ENCODE data around the gene AHI1.
"Not testable (repeated sequence)": the region's sequence is repeated elsewhere in the genome, so short reads cannot be mapped to it uniquely, and the experiment has no call there.

The AHI1 gene

GRCh38 chr6:135346747-135347146, 150.8 kb downstream of the AHI1 start:
- peak; percentile 37 for DNase-seq
- Histone ChIP-seq H3K4me2 (ENCODE audit: low read depth, low read length) (peak overlapping the region; percentile 17; the same call in 1 of the 2 replicates), H3K4me1 (ENCODE audit: low read length) (peaks cover 10% of the 10 kb centered on the region), H3K27ac (ENCODE audit: low read length) (no peak overlapping the region), H3K27me3 (replicated peaks; ENCODE audit: insufficient read depth, low read length) (no peaks in the 10 kb centered on the region), H3K36me3 (replicated peaks; ENCODE audit: insufficient read depth, low read length) (no peaks in the 10 kb centered on the region), H3K4me3 (ENCODE audit: low read length) (no peak overlapping the region), H4K20me1 (ENCODE audit: insufficient read depth, low read length) (no peaks in the 10 kb centered on the region), H3F3A (ENCODE audit: insufficient read depth, low read length) (no peaks in the 10 kb centered on the region), H2AFZ (ENCODE audit: low read length) (no peak overlapping the region), H3K9ac (ENCODE audit: low read length) (no peak overlapping the region), H3K9me3 (replicated peaks; ENCODE audit: insufficient read depth, low read length) (no peaks in the 10 kb centered on the region), H3K79me2 (ENCODE audit: low read length) (no peaks in the 10 kb centered on the region), H3K9me2 (replicated peaks; ENCODE audit: insufficient read depth, low read length) (no peaks in the 10 kb centered on the region)
- TF ChIP-seq EZH2phosphoT487 (IDR thresholded peaks at IDR 0.05; ENCODE audit: low read length) (no peak), EZH2 (optimal IDR thresholded peaks at IDR 0.05; ENCODE audit: low read depth, low read length) (no peak)
- TF ChIP-seq, protein P1, sequence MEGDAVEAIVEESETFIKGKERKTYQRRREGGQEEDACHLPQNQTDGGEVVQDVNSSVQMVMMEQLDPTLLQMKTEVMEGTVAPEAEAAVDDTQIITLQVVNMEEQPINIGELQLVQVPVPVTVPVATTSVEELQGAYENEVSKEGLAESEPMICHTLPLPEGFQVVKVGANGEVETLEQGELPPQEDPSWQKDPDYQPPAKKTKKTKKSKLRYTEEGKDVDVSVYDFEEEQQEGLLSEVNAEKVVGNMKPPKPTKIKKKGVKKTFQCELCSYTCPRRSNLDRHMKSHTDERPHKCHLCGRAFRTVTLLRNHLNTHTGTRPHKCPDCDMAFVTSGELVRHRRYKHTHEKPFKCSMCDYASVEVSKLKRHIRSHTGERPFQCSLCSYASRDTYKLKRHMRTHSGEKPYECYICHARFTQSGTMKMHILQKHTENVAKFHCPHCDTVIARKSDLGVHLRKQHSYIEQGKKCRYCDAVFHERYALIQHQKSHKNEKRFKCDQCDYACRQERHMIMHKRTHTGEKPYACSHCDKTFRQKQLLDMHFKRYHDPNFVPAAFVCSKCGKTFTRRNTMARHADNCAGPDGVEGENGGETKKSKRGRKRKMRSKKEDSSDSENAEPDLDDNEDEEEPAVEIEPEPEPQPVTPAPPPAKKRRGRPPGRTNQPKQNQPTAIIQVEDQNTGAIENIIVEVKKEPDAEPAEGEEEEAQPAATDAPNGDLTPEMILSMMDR (IDR thresholded peaks at IDR 0.05; ENCODE audit: low read length), result no peak

- Histone ChIP-seq H3K27me3 (replicated peaks; ENCODE audit: insufficient read depth, low read length) (no peaks in the 10 kb centered on the region), H3K9me2 (replicated peaks; ENCODE audit: insufficient read depth, low read length) (no peaks in the 10 kb centered on the region), H3K27ac (ENCODE audit: low read length) (no peak overlapping the region), H3K4me1 (ENCODE audit: low read length) (peaks cover 10% of the 10 kb centered on the region), H3K79me2 (ENCODE audit: low read length) (no peaks in the 10 kb centered on the region), H3F3A (ENCODE audit: insufficient read depth, low read length) (no peaks in the 10 kb centered on the region), H3K4me2 (ENCODE audit: low read depth, low read length) (no peak overlapping the region), H2AFZ (ENCODE audit: low read length) (no peak overlapping the region), H3K9ac (ENCODE audit: low read length) (no peak overlapping the region), H3K4me3 (ENCODE audit: low read length) (no peak overlapping the region), H3K9me3 (replicated peaks; ENCODE audit: insufficient read depth, low read length) (no peaks in the 10 kb centered on the region), H3K36me3 (replicated peaks; ENCODE audit: insufficient read depth, low read length) (no peaks in the 10 kb centered on the region), H4K20me1 (ENCODE audit: insufficient read depth, low read length) (no peaks in the 10 kb centered on the region)
- DNase-seq, result no peak
- TF ChIP-seq EZH2 (optimal IDR thresholded peaks at IDR 0.05; ENCODE audit: low read depth, low read length) (no peak), EZH2phosphoT487 (IDR thresholded peaks at IDR 0.05; ENCODE audit: low read length) (no peak)
- TF ChIP-seq, protein P1 (IDR thresholded peaks at IDR 0.05; ENCODE audit: low read length), result no peak
These were observed 153.0 kb downstream of the AHI1 start for GRCh38 chr6:135344526-135344925.

DNA sequence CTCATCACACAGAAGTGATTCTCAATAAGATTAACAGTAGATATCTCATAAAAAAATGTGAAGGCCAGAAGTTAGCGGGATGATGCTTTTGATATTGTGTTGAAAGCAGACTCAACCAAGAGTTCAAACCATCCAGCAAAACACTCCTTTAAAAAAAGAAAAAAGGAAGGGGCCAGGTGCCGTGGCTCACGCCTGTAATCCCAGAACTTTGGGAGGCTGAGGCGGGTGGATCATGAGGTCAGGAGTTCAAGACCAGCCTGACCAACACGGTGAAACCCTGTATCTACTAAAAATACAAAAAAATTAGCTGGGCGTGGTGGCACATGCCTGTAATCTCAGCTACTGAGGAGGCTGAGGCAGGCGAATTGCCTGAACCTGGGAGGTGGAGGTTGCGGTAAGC, 157.6 kb downstream of the AHI1 start:
- H3K9ac ChIP-seq (ENCODE audit: low read length); H4K20me1 ChIP-seq (ENCODE audit: insufficient read depth, low read length): not testable (repeated sequence)

DNA sequence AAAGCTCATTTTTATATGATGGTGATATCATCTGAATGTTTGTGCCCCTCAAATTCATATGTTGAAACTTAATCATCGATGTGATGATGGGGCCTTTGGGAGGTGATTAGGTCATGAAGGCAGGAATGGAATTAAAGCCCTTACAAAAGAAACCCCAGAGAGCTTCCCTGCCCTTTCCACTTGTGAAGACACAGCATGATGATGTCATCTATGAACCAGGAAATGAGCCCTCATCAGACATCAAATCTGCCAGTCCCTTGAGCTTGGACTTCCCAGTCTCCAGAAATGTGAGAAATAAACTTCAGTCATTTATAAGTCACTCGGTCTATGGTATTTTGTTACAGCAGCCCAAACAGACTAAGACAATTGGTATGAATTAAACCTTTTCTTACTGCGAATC, 163.4 kb downstream of the AHI1 start:
- Histone ChIP-seq H3K4me2 (ENCODE audit: low read depth, low read length) (no peak overlapping the region), H3K9me2 (replicated peaks; ENCODE audit: insufficient read depth, low read length) (no peaks in the 10 kb centered on the region), H3K27me3 (replicated peaks; ENCODE audit: insufficient read depth, low read length) (no peaks in the 10 kb centered on the region), H3K27ac (ENCODE audit: low read length) (no peak overlapping the region), H3K9me3 (replicated peaks; ENCODE audit: insufficient read depth, low read length) (no peaks in the 10 kb centered on the region), H3K79me2 (ENCODE audit: low read length) (no peaks in the 10 kb centered on the region), H3K9ac (ENCODE audit: low read length) (no peak overlapping the region), H2AFZ (ENCODE audit: low read length) (no peak overlapping the region), H4K20me1 (ENCODE audit: insufficient read depth, low read length) (no peaks in the 10 kb centered on the region), H3K4me1 (ENCODE audit: low read length) (no peaks in the 10 kb centered on the region), H3K4me3 (ENCODE audit: low read length) (no peak overlapping the region), H3F3A (ENCODE audit: insufficient read depth, low read length) (no peaks in the 10 kb centered on the region), H3K36me3 (replicated peaks; ENCODE audit: insufficient read depth, low read length) (no peaks in the 10 kb centered on the region)
- TF ChIP-seq EZH2phosphoT487 (IDR thresholded peaks at IDR 0.05; ENCODE audit: low read length), result no peak
- TF ChIP-seq, protein P1 (IDR thresholded peaks at IDR 0.05; ENCODE audit: low read length), result no peak
- TF ChIP-seq EZH2 (optimal IDR thresholded peaks at IDR 0.05; ENCODE audit: low read depth, low read length), result no peak
- no peak for DNase-seq

More for the DNA sequence above, 157.6 kb downstream of the AHI1 start:
- H3K27ac ChIP-seq (ENCODE audit: low read length); H3K4me3 ChIP-seq (ENCODE audit: low read length); H3K9me2 ChIP-seq (replicated peaks; ENCODE audit: insufficient read depth, low read length); H3K27me3 ChIP-seq (replicated peaks; ENCODE audit: insufficient read depth, low read length); H3F3A ChIP-seq (ENCODE audit: insufficient read depth, low read length); H2AFZ ChIP-seq (ENCODE audit: low read length); H3K9me3 ChIP-seq (replicated peaks; ENCODE audit: insufficient read depth, low read length); H3K36me3 ChIP-seq (replicated peaks; ENCODE audit: insufficient read depth, low read length); H3K4me2 ChIP-seq (ENCODE audit: low read depth, low read length); DNase-seq; H3K79me2 ChIP-seq (ENCODE audit: low read length); H3K4me1 ChIP-seq (ENCODE audit: low read length): not testable (repeated sequence)
